Gastroesophageal sphincter (tissue), 3 donors: ENCODE data around the gene ATP5MC2.

Experiments
- POLR2A ChIP-seq, 2 donors: fragments of 450-650 bp; IDR thresholded peaks; one replicate each; pipeline ENCODE4 v1.6.1; 2017; ENCODE audit warnings: antibody characterized with exemption in 2 of 2, mild to moderate bottlenecking in 2 of 2, moderate library complexity in 1 of 2
- TF ChIP-seq, protein P1 (sequence below), 4 experiments: fragments of 200-600 bp in 2 of 4; fragments of 450-650 bp in 2 of 4; sonication (generic) in 1 of 4; IDR thresholded peaks; one replicate each; pipeline ENCODE4 v1.5.1; 2017 to 2019; ENCODE audit warnings: antibody characterized with exemption in 4 of 4, mild to moderate bottlenecking in 2 of 4, moderate library complexity in 2 of 4

DNA sequence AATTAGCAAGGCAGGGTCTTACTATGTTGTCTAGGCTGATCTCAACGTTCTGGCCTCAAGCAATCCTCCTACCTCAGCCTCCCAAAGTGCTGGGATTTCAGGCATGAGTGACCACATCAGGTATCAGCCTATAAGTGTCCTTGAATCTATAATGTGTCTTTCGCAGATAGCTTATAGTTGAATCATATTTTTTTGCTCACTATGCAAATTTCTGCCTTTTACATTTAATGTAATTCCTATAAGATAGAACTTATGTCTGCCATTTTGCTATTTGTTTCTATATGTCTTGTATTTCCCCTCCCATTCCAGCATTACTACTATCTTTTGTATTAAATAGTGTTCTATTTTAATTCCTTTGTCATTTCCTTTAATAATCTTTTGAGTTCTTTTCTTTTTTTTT is 39.2 kb downstream of the ATP5MC2 start:
- TF ChIP-seq, protein P1, sequence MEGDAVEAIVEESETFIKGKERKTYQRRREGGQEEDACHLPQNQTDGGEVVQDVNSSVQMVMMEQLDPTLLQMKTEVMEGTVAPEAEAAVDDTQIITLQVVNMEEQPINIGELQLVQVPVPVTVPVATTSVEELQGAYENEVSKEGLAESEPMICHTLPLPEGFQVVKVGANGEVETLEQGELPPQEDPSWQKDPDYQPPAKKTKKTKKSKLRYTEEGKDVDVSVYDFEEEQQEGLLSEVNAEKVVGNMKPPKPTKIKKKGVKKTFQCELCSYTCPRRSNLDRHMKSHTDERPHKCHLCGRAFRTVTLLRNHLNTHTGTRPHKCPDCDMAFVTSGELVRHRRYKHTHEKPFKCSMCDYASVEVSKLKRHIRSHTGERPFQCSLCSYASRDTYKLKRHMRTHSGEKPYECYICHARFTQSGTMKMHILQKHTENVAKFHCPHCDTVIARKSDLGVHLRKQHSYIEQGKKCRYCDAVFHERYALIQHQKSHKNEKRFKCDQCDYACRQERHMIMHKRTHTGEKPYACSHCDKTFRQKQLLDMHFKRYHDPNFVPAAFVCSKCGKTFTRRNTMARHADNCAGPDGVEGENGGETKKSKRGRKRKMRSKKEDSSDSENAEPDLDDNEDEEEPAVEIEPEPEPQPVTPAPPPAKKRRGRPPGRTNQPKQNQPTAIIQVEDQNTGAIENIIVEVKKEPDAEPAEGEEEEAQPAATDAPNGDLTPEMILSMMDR (IDR thresholded peaks at IDR 0.05) = no peak
- no peak for TF ChIP-seq POLR2A (IDR thresholded peaks at IDR 0.05)
